Measurements from ENCODE around the gene LAMTOR2. TPM values are rescaled to one million over a fixed set of nuclear protein-coding genes. Genes with fewer than 3 reads are reported as not detected.
A peak's percentile ranks its signal among the peaks of the same experiment; 100 is the strongest.

LAMTOR2 gene
- total RNA-seq, 1 donor from 2014 or later = 31.8 TPM

- no peak for DNase-seq
Measured at GRCh38 chr1:156099282-156099681, 44.7 kb downstream of the LAMTOR2 start.

- DNase-seq = no peak
Measured at GRCh38 chr1:156100205-156100995, 45.8 kb downstream of the LAMTOR2 start.

GRCh38 chr1:156101880-156102279, 47.3 kb downstream of the LAMTOR2 start:
- no peak for DNase-seq

GRCh38 chr1:156102633-156103511, 48.3 kb downstream of the LAMTOR2 start:
- DNase-seq = peak; percentile 75

- DNase-seq = peak; percentile 91
Measured at GRCh38 chr1:156103521-156103947, 49.0 kb downstream of the LAMTOR2 start.

- DNase-seq = peak; percentile 96
Measured at GRCh38 chr1:156104065-156104810, 49.7 kb downstream of the LAMTOR2 start.

- DNase-seq = peak; percentile 75
Measured at GRCh38 chr1:156104861-156105832, 50.6 kb downstream of the LAMTOR2 start.

GRCh38 chr1:156106624-156107488, 52.3 kb downstream of the LAMTOR2 start:
- no peak for DNase-seq

GRCh38 chr1:156108057-156108456, 53.5 kb downstream of the LAMTOR2 start:
- no peak for DNase-seq

Other genes starting within 250 kb of the LAMTOR2 start
- gene GON4L, start 197.6 kb upstream of the LAMTOR2 start, total RNA-seq = 41.3 TPM
- gene SYT11, start 195.2 kb upstream of the LAMTOR2 start, total RNA-seq = 26.2 TPM
- gene RIT1, start 143.4 kb upstream of the LAMTOR2 start, total RNA-seq = 32.6 TPM
- 52.4 TPM for gene KHDC4, start 120.4 kb upstream of the LAMTOR2 start, total RNA-seq
- not detected for gene RXFP4, start 113.1 kb upstream of the LAMTOR2 start, total RNA-seq
- 115 TPM for gene ARHGEF2, start 76.2 kb upstream of the LAMTOR2 start, total RNA-seq
- 282 TPM for gene SSR2, start 33.8 kb upstream of the LAMTOR2 start, total RNA-seq
- 29.1 TPM for gene UBQLN4, start 984 bp upstream of the LAMTOR2 start, total RNA-seq
- gene RAB25, start 6.4 kb downstream of the LAMTOR2 start, total RNA-seq = 13.3 TPM
- gene MEX3A, start 27.7 kb downstream of the LAMTOR2 start, total RNA-seq = 4.0 TPM
- 721 TPM for gene LMNA, start 59.9 kb downstream of the LAMTOR2 start, total RNA-seq
- 5.5 TPM for gene SEMA4A, start 98.8 kb downstream of the LAMTOR2 start, total RNA-seq
- gene SLC25A44, start 139.3 kb downstream of the LAMTOR2 start, total RNA-seq = 9.4 TPM
- gene PMF1, start 158.2 kb downstream of the LAMTOR2 start, total RNA-seq = 49.7 TPM
- 1.0 TPM for gene BGLAP, start 187.4 kb downstream of the LAMTOR2 start, total RNA-seq
- 1.0 TPM for gene PAQR6, start 193.3 kb downstream of the LAMTOR2 start, total RNA-seq
- 52.1 TPM for gene SMG5, start 228.0 kb downstream of the LAMTOR2 start, total RNA-seq
- 6.1 TPM for gene TMEM79, start 229.5 kb downstream of the LAMTOR2 start, total RNA-seq
- gene GLMP, start 240.9 kb downstream of the LAMTOR2 start, total RNA-seq = 13.1 TPM
- not detected for gene VHLL, start 244.5 kb downstream of the LAMTOR2 start, total RNA-seq

Measured in tongue (tissue), 2 donors.